Measurements from ENCODE around the gene TRPM3.

GRCh38 chr9:70883056-70883455 is 238.4 kb downstream of the TRPM3 start:
- TF ChIP-seq EZH2 (IDR thresholded peaks at IDR 0.05; ENCODE audit: borderline replicate concordance, insufficient read depth, low read depth, low read length, poor library complexity, severe bottlenecking), result no peak
- TF ChIP-seq CTCF (IDR thresholded peaks at IDR 0.05), result no peak
